NK-92 (cell line): ENCODE data around the gene OGFOD2.
"Not testable (repeated sequence)": the region's sequence is repeated elsewhere in the genome, so short reads cannot be mapped to it uniquely, and the experiment has no call there.

Experiments
- DNase-seq: peaks from one replicate; lab custom pipeline; 2025; ENCODE audit not compliant: unreplicated experiment; lab: John Stamatoyannopoulos, UW

OGFOD2 gene

GRCh38 chr12:123001464-123001863, 26.4 kb downstream of the OGFOD2 start:
- no peak for DNase-seq

DNA sequence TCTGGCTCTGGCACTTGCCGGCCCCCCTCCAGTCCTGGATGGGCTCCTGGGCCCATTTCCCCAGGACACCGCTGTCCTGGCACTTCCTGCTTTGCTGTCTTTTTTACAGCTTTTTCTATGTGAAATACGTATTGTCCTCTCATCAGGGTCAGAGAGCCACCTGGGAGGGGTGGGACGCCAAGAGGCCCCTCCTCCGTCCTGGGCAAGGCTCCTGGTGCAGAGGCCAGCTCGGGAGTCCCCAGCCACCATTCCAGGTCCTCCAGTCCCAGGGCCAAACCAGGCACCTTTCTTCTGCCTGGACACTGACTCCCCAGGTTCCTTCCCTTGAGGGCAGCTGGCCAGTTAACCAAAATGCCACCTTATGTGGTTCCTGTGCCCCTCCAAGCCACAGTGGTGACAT, 28.2 kb downstream of the OGFOD2 start:
- DNase-seq = no peak

DNA sequence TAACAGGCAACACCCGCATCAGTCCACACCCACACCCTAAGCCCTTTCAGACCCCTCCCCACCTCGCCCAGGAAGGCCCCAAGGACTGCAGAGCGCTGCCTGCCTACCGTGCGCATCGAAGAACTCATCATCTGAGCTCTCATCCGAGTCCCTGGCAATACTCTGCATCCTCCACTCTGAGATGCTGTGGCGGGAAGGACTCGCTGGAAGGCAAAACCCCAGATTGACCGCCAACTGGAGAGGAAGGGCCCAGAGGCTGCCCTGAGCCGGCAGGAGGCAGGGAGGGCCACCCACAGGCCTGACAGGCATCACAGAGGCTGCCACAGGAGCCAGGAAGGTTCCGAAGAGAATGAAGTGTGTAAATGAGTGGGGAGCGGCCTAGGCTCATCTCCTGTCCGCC, 29.2 kb downstream of the OGFOD2 start:
- DNase-seq = no peak

DNA sequence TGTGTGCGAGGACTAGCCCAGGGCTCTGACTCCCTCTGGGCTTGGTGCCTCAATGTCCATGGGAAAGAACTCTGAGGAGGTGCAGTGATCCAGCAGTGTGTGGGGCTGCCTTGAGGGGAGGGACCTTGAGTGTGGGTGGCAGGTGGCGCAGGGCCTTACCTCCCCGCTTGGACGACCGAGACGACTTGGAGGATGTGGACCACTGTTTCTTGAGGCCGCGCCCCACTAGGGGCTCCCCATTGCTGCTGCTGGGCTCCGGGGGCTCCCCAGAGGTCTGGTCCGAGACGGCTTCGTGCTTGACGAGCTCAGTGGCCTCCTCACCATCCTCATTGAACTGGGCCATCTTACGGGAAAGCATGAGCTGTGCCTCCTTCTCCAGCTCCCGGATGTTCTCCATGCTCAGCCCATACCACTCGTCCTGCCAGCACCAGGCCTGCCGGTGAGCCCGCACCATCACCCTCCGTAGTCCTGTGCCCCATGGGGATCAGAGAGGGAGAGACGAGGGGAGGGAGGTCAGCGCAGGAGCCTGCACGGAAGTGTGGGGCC, 30.1 kb downstream of the OGFOD2 start:
- no peak for DNase-seq

- DNase-seq = no peak
Measured at GRCh38 chr12:123006977-123007376, 31.9 kb downstream of the OGFOD2 start.

GRCh38 chr12:123010110-123010509, 35.1 kb downstream of the OGFOD2 start:
- no peak for DNase-seq

- no peak for DNase-seq
Measured at GRCh38 chr12:123010681-123011080, 35.6 kb downstream of the OGFOD2 start.

GRCh38 chr12:123011701-123012100, 36.7 kb downstream of the OGFOD2 start:
- no peak for DNase-seq

GRCh38 chr12:123013185-123014095, 38.4 kb downstream of the OGFOD2 start:
- DNase-seq = no peak

DNA sequence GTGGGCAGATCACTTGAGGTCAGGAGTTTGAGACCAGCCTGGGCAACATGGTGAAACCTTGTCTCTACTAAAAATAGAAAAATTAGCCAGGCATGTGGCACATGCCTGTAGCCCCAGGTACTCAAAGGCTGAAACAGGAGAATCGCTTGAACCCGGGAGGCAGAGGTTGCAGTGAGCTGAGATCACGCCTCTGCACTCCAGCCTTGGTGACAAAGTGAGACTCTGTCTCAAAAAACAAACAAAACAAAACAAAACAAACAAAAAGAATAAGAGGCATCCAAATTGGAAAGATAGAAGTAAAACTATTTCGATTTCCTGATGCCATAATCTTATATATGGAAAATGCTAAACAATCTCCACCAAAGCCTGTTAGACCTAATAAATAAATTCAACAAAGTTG, 39.4 kb downstream of the OGFOD2 start:
- DNase-seq = not testable (repeated sequence)

DNA sequence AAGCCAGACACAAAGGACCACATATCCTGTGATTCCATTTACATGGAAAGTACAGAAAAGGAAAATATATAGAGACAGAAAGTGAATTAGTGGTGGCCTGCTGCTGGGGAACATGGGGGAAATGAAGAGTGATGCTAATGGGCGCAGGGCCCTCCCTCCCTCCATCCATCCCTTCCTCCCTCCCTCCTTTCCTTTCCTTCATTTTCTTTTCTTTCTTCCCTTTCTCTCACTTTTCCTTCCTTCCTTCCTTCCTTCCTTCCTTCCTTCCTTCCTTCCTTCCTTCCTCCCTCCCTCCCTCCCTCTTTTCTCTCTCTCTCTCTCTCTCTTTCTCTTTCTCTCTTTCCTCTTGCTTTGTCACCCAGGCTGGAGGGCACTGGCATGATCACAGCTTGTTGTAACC, 42.7 kb downstream of the OGFOD2 start:
- DNase-seq = no peak

- DNase-seq = no peak
Measured at GRCh38 chr12:123019841-123020138, 44.7 kb downstream of the OGFOD2 start.

DNA sequence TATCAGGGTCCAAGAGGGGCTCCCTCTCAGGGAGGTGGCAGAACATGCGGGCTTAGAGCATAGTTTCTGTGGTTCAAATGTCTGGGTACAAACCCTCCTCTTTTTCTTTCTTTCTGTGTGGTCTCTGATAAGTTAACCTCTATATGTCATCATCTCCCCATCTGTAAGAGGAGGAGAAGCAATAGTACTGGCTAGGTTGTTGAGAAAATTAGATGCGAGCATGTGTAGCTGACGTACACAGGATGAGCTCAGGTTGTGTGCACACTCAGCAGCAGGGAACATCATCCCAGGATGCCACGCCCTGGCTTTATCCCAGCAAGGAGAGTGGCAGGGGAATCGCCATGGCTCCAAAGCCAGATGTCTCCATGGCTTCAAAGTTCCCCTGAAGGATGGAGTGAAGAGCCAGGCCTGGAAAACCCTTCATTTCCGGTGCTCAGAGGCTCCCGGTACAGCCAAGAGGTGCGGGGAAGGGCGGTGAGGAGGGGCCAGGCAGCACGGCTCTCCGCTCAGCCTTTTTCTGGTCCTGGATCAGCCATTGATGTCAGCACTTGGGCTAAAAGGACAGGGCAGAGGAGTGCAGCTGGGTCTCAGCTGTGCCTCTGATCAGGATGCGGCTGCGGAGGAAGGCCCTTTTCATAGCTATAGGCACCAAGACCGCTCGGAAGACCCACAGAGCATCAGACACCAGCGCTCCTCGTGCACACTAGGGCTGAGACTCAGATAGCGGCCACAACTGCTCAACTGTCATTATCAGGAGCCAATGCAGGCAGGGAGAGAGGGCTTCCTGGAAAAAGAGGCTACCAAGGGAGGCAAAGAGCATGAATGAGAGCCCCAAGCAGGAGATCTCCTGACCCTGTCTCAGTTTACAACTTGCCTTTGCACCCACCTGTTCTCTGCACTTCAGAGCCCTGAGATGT, 46.9 kb downstream of the OGFOD2 start:
- no peak for DNase-seq

DNA sequence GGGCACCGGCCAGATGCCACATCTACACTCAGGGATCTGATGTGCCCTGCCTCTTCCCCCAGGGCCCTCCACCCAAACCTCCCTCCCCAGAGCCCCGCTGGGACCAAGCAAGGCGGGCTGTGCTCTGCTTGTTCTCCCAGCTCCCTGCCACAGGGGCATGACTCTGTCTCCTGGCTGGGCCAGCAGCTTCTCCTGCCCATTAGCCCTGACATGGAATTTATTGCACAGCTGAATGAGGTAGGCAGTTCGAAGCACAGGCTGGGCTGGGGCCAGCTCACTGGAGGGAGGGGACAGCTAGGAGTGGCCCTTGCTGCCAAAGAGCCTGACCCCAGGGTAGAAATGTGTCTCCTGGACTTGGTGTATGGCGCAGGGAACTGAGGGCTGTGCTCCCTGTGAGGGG, 47.8 kb downstream of the OGFOD2 start:
- DNase-seq = no peak

GRCh38 chr12:123024819-123025391, 49.9 kb downstream of the OGFOD2 start:
- DNase-seq = no peak

DNA sequence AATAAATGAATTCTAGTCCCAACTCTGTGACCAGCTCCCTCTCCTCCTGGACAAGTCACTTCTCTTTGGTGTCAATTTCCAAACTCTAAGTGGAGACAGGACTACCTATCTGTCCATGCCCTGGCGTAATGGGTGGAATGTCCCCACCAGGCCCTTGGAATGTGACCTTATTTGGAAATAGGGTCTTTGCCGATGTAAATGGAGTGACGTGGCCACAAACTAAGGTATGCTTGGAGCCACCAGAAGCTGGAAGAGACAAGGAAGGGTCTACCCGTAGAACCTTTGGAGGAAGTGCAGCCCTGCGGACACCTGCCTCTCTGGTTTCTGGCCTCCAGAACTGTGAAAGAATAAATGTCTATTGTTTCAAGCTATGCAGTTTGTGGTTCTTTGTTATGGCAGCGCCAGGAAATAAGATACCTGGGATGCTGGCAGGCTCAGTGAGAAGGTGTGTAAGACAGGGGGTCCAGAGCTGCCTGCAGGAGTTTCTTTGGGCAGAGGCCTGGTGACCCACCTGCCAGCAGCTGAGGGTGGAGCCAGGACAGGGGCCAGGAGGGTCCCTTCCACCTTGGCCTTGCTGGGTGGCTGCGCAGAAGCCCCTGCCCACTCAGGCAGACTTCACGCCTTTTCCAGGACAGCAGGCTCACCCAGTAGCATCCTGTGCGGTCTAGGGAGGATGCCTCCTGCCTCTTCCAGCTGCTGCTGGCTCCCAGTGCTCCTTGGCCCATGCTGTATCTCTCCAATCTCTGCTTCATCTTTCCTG, 51.2 kb downstream of the OGFOD2 start:
- DNase-seq = no peak

DNA sequence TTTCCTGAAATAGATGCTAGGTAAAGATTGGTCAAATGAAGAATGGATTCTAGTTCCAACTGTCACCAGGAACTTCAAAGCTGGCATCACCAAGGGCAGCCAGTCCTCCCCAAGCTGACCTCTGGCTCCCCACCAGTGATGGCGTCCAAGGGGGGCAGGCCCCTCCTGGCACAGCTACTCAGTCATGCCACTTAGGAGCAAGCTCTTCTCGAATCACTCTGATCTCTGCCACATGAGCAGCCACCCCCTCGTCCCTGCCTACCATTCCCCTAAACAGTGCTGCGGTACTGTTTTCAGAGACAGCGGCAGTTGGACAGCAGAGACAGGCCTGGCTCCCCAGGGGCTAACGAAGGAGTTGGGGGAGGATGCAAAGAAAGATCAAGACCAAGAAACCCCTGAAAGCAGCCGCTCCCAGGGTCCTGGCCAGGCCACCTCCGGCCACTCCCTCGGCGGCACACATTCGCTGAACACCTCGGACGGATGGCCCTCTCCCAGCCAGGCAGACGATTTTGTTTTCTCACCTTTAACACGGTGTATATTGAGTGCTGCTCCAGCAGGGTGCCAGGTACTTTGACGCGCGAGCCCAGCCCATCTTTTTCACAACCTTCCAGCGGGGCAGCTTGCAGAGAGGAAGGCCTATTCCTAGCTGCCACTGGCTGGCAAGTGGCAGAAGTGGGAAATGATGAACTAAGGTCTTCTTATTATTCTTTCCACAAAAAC, 52.8 kb downstream of the OGFOD2 start:
- DNase-seq = no peak

- no peak for DNase-seq
Measured at GRCh38 chr12:123028475-123028874, 53.4 kb downstream of the OGFOD2 start.

DNA sequence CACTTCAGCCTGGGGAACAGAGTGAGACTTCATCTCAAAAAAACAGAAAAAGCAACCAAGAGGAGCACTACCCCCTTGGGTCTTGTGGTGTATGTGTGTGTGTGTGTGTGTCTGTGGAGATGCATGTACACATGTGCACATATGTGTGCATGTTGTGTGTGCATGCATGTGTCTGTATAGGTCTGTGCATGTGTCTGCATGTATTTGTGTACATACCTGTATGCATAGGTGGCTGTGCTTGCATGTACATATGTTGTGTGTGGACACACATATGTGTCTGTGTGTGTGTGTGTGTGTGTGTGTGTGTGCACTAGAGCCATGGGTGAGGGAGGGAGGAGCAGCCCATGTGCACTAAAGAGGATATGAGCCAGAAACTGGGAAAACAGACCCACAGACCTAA, 54.5 kb downstream of the OGFOD2 start:
- DNase-seq = no peak
